Stimulated activated naive B cell treated with anti-CD40 and anti-IgM and Interleukin-4, amounts not matched to agents 10 μg/mL and 1 μg/mL and 100 μg/mL, for 72 hours (primary cell): ENCODE results near the gene M1AP.
A peak's percentile ranks its signal among the peaks of the same experiment; 100 is the strongest.

Experiments used
- ATAC-seq, 2 donors: fragments of 150-1000 bp; cut with Tn5 transposase; replicated peaks; 2 replicates each; pipeline ENCODE4 v1.10.0; 2021; ENCODE audit warnings: moderate library complexity in 1 of 2
- DNase-seq: peaks from one replicate; pipeline ENCODE4 v3.0.0; 2021
- H3K27ac Mint-ChIP-seq: one replicate; pipeline ENCODE4 v1.8.0; 2022; ENCODE audit warnings: mild to moderate bottlenecking, mixed read lengths
- H3K27me3 Mint-ChIP-seq, 2 donors: one replicate each; pipeline ENCODE4 v1.8.0; 2022; ENCODE audit warnings: mixed read lengths in 2 of 2
- H3K36me3 Mint-ChIP-seq, 2 donors: one replicate each; pipeline ENCODE4 v1.8.0; 2022; ENCODE audit warnings: mixed read lengths in 2 of 2, mild to moderate bottlenecking in 1 of 2
- H3K4me1 Mint-ChIP-seq, 2 donors: one replicate each; pipeline ENCODE4 v1.8.0; 2022; ENCODE audit warnings: mixed read lengths in 2 of 2, mild to moderate bottlenecking in 1 of 2
- H3K4me3 Mint-ChIP-seq, 2 donors: one replicate each; pipeline ENCODE4 v1.8.0; 2022; ENCODE audit warnings: mild to moderate bottlenecking in 2 of 2, mixed read lengths in 2 of 2, moderate library complexity in 1 of 2
- H3K9me3 Mint-ChIP-seq, 2 donors: one replicate each; pipeline ENCODE4 v1.8.0; 2022; ENCODE audit warnings: mixed read lengths in 2 of 2, mild to moderate bottlenecking in 1 of 2

The M1AP gene

GRCh38 chr2:74596584-74596983 lies 51.5 kb downstream of the M1AP start:
- no peak overlapping the region for H3K27ac Mint-ChIP-seq
- H3K27me3 Mint-ChIP-seq: peaks cover 26 to 31% of the 10 kb centered on the region in 2 donors
- H3K4me1 Mint-ChIP-seq: peaks cover 0 to 6% of the 10 kb centered on the region in 2 donors
- H3K9me3 Mint-ChIP-seq: no peaks in the 10 kb centered on the region
- ATAC-seq (no peak), DNase-seq (no peak)
- H3K4me3 Mint-ChIP-seq: no peak overlapping the region
- no peaks in the 10 kb centered on the region for H3K36me3 Mint-ChIP-seq

GRCh38 chr2:74593826-74594772 lies 54.0 kb downstream of the M1AP start:
- H3K4me3 Mint-ChIP-seq: no peak overlapping the region
- H3K4me1 Mint-ChIP-seq: no peaks in the 10 kb centered on the region
- DNase-seq: no peak
- no peak for ATAC-seq
- no peak overlapping the region for H3K27ac Mint-ChIP-seq
- H3K27me3 Mint-ChIP-seq: peaks cover 31 to 43% of the 10 kb centered on the region in 2 donors
- no peaks in the 10 kb centered on the region for H3K36me3 Mint-ChIP-seq
- no peaks in the 10 kb centered on the region for H3K9me3 Mint-ChIP-seq

- Mint-ChIP-seq H3K27ac (no peak overlapping the region), H3K27me3 (peaks cover 19 to 26% of the 10 kb centered on the region in 2 donors), H3K9me3 (no peaks in the 10 kb centered on the region), H3K36me3 (no peaks in the 10 kb centered on the region), H3K4me1 (peaks cover 16 to 29% of the 10 kb centered on the region in 2 donors), H3K4me3 (no peak overlapping the region)
- no peak for DNase-seq
- ATAC-seq: no peak
Measured at GRCh38 chr2:74588664-74589063, 59.5 kb downstream of the M1AP start.

DNA sequence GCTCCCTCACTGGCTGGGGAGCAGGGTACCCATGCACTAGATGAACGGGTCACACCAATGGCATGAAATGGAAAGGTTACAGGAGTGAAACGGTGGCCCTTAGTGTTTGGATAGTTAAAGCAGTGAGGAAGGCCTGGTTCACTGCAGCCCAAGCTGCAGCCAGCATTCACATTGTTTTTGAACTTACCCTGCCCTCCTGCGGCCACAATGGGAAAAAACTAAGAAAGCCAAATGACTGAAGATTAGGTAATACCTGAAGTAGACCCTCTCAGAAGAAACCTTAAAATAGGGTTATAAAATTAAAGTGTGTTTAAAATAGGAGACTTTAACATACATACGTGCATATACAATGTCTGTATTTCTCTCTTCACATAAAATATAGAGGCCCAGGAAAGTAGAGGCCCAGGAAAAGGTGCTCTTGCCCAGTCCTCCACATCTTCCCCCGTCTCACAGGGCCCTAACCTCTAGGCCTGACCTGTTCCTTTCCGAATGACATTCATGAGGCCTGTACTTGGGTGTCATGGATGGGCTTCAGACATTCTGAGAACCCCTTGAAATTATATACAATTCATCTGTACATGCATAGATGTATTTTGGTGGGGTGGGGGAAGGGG lies 60.4 kb downstream of the M1AP start:
- DNase-seq (peak; percentile 60), ATAC-seq (peak; percentile 83 to 84)
- Mint-ChIP-seq H3K4me3 (no peak overlapping the region), H3K4me1 (peaks cover 19 to 35% of the 10 kb centered on the region in 2 donors), H3K27ac (no peak overlapping the region), H3K36me3 (no peaks in the 10 kb centered on the region), H3K9me3 (no peaks in the 10 kb centered on the region), H3K27me3 (peaks cover 12 to 19% of the 10 kb centered on the region in 2 donors)

DNA sequence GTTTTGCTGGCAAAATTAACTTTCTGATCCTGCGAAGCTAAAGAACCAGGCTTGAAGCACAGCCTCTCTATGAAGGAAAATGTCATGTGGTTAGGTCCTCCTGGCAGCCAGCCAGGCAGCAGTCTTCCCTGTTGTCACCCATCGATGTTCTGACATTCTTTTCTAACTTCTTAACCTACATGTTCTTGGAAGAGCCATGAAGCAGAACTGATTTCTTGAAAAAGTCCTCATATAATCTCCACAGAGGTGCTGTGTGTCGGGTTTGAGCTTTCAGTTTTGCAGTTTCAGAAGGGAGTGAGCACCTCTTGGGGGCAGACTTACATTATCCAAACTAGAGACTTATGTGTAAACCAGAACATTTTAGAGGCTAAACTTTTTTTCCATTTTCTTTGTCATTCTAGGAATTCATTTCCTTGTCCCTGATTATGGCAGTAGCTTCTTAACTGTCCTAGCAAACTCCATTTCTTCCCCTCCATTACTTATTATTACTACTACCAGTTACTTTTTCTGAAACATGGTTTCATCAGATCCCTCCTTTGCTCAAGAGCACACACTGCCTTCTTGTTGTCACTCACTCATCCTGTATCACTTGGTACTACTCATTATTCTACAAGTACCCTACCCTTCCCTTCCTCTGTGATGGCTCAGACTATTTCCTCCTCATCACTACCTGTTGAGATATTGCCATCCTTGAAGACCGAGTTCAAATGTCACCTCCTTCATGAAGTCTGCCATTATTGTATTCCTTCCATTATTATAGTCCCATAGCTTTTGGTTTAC lies 62.5 kb downstream of the M1AP start:
- H3K27me3 Mint-ChIP-seq: peaks cover 10 to 11% of the 10 kb centered on the region in 2 donors
- peak overlapping the region; percentile 27 for H3K27ac Mint-ChIP-seq
- H3K4me1 Mint-ChIP-seq: peaks cover 19 to 35% of the 10 kb centered on the region in 2 donors
- no peaks in the 10 kb centered on the region for H3K9me3 Mint-ChIP-seq
- no peaks in the 10 kb centered on the region for H3K36me3 Mint-ChIP-seq
- DNase-seq: no peak
- H3K4me3 Mint-ChIP-seq: peak overlapping the region; percentile 57 to 58
- ATAC-seq: peak; percentile 65 to 74

DNA sequence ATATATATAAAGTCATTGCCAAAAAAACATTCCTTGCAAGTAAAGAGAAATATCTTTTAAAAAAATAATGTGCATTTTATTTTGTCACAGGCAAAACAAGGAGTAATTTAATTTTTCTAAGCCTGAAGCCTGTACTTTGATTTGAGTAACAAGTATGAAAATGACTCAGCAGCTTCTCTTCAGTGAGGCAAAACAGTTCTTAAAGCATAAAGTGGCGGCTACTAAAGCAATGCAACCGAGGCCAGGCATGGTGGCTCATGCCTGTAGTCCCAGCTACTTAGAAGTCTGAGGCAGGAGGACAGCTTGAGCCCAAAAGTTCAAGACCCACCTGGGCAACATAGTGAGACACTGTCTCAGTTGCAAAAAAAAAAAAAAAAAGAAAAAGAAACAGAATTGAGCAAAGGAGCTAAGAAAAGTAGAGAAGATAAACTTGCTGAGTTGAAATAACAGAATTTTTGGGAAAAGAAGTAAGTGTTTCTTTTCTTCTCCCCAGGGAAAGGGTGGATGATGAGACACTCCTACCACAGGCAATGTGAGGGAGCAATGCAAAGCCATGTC lies 64.0 kb downstream of the M1AP start:
- DNase-seq (no peak), ATAC-seq (peak; percentile 43 to 59)
- peaks cover 12 to 15% of the 10 kb centered on the region in 2 donors for H3K27me3 Mint-ChIP-seq
- peak overlapping the region; percentile 59 for H3K27ac Mint-ChIP-seq
- H3K4me3 Mint-ChIP-seq: peak overlapping the region; percentile 36 to 49
- peaks cover 19 to 35% of the 10 kb centered on the region in 2 donors for H3K4me1 Mint-ChIP-seq
- H3K36me3 Mint-ChIP-seq: no peaks in the 10 kb centered on the region
- H3K9me3 Mint-ChIP-seq: no peaks in the 10 kb centered on the region

DNA sequence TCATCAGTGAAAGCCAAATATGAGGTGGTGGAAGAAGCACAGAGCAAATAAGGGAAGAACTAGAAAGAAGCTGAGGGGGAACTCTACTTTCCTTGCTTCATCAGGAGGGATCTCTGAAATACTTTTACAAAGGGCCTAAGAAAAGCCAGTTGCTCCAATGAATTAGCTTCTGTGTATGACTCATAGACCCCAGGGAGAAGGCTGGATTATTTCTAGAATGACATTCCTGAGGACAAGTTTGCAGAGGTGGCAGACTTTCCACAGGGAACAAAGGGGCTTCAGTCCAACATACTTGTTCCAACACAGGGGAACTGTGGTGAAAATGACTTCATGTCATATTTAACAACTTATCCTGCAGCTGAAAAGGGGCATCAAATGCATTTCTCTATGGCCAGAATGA lies 64.6 kb downstream of the M1AP start:
- Mint-ChIP-seq H3K27me3 (peaks cover 7 to 9% of the 10 kb centered on the region in 2 donors), H3K4me3 (no peak overlapping the region), H3K36me3 (no peaks in the 10 kb centered on the region), H3K9me3 (no peaks in the 10 kb centered on the region), H3K4me1 (peaks cover 19 to 35% of the 10 kb centered on the region in 2 donors), H3K27ac (peak overlapping the region; percentile 39)
- DNase-seq (no peak), ATAC-seq (no peak)

DNA sequence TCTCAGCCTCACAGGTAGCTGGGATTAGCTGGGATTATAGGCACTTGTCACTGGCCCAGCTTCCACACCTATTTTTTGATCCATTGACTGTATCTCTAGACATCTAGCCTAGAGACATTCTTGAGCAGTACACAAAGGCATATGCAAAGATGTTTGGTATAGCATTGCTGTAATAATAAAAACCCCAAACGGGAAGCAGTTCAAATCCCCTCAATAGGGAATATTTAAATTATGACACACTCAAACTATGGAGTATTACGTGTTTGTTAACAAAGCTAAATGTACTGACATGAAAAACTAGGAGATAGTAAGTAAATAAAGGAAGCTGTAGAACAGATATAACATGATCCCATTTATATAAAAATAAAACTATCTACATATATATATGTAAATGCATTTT lies 65.9 kb downstream of the M1AP start:
- H3K4me3 Mint-ChIP-seq: no peak overlapping the region
- no peak overlapping the region for H3K27ac Mint-ChIP-seq
- H3K4me1 Mint-ChIP-seq: peaks cover 22 to 38% of the 10 kb centered on the region in 2 donors
- DNase-seq (no peak), ATAC-seq (no peak)
- no peaks in the 10 kb centered on the region for H3K9me3 Mint-ChIP-seq
- peaks cover 7 to 9% of the 10 kb centered on the region in 2 donors for H3K27me3 Mint-ChIP-seq
- no peaks in the 10 kb centered on the region for H3K36me3 Mint-ChIP-seq

GRCh38 chr2:74581463-74581862 lies 66.7 kb downstream of the M1AP start:
- no peak overlapping the region for H3K4me3 Mint-ChIP-seq
- ATAC-seq: no peak
- no peaks in the 10 kb centered on the region for H3K9me3 Mint-ChIP-seq
- H3K4me1 Mint-ChIP-seq: peaks cover 28 to 46% of the 10 kb centered on the region in 2 donors
- no peaks in the 10 kb centered on the region for H3K36me3 Mint-ChIP-seq
- peaks cover 7 to 9% of the 10 kb centered on the region in 2 donors for H3K27me3 Mint-ChIP-seq
- DNase-seq: no peak
- no peak overlapping the region for H3K27ac Mint-ChIP-seq

GRCh38 chr2:74578408-74578807 lies 69.7 kb downstream of the M1AP start:
- Mint-ChIP-seq H3K36me3 (no peaks in the 10 kb centered on the region), H3K4me3 (no peak overlapping the region), H3K9me3 (no peaks in the 10 kb centered on the region), H3K27me3 (peaks cover 7 to 9% of the 10 kb centered on the region in 2 donors), H3K4me1 (peaks cover 35 to 42% of the 10 kb centered on the region in 2 donors), H3K27ac (no peak overlapping the region)
- ATAC-seq (no peak), DNase-seq (no peak)

DNA sequence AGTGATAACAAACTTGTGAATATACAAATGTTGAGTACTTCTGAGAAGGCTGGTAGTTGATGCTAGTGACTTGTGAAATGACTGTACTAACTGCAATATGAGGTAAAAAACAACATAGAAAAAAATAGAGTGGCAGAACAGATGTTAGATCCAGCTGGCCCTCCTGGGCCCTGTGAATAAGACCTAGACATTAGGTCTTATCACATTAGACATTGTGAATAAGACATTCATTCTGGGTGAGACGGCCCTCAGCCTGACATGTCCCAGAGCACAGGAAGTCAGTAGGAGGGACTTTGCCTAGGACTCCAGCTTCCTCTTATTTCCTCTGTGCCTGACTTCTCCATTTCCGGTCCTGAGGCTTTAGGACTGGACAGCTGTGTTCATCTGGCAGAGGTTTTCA lies 70.7 kb downstream of the M1AP start:
- Mint-ChIP-seq H3K36me3 (no peaks in the 10 kb centered on the region), H3K4me3 (peak overlapping the region in 1 of 2 donors; percentile 28), H3K4me1 (peaks cover 32 to 40% of the 10 kb centered on the region in 2 donors), H3K27me3 (peaks cover 7 to 9% of the 10 kb centered on the region in 2 donors), H3K27ac (peak overlapping the region; percentile 68), H3K9me3 (no peaks in the 10 kb centered on the region)
- ATAC-seq (peak; percentile 55 to 68), DNase-seq (no peak)

GRCh38 chr2:74576863-74577229 lies 71.3 kb downstream of the M1AP start:
- peaks cover 33 to 40% of the 10 kb centered on the region in 2 donors for H3K4me1 Mint-ChIP-seq
- no peak for DNase-seq
- H3K36me3 Mint-ChIP-seq: no peaks in the 10 kb centered on the region
- no peak overlapping the region for H3K4me3 Mint-ChIP-seq
- H3K27ac Mint-ChIP-seq: peak overlapping the region; percentile 65
- H3K9me3 Mint-ChIP-seq: no peaks in the 10 kb centered on the region
- peaks cover 7 to 9% of the 10 kb centered on the region in 2 donors for H3K27me3 Mint-ChIP-seq
- peak; percentile 57 to 60 for ATAC-seq

GRCh38 chr2:74576211-74576862 lies 71.8 kb downstream of the M1AP start:
- no peaks in the 10 kb centered on the region for H3K9me3 Mint-ChIP-seq
- H3K4me3 Mint-ChIP-seq: no peak overlapping the region
- H3K27me3 Mint-ChIP-seq: peaks cover 7% of the 10 kb centered on the region in 2 donors
- peak overlapping the region; percentile 65 for H3K27ac Mint-ChIP-seq
- H3K4me1 Mint-ChIP-seq: peaks cover 33 to 40% of the 10 kb centered on the region in 2 donors
- DNase-seq (no peak), ATAC-seq (no peak)
- H3K36me3 Mint-ChIP-seq: no peaks in the 10 kb centered on the region
